ENCODE data around the gene NSG2. TPM values are rescaled to one million over a fixed set of nuclear protein-coding genes. Genes with fewer than 3 reads are reported as not detected.

The NSG2 gene
- total RNA-seq, 1 donor from 2014 or later, result not detected

GRCh38 chr5:174053905-174054304 is 8.4 kb downstream of the NSG2 start:
- Histone ChIP-seq H3K27ac (no peak overlapping the region), H3K36me3 (no peaks in the 10 kb centered on the region), H3K27me3 (no peaks in the 10 kb centered on the region), H3K4me3 (no peak overlapping the region), H3K9me3 (no peaks in the 10 kb centered on the region), H3K4me1 (no peaks in the 10 kb centered on the region)
- TF ChIP-seq, protein P1, sequence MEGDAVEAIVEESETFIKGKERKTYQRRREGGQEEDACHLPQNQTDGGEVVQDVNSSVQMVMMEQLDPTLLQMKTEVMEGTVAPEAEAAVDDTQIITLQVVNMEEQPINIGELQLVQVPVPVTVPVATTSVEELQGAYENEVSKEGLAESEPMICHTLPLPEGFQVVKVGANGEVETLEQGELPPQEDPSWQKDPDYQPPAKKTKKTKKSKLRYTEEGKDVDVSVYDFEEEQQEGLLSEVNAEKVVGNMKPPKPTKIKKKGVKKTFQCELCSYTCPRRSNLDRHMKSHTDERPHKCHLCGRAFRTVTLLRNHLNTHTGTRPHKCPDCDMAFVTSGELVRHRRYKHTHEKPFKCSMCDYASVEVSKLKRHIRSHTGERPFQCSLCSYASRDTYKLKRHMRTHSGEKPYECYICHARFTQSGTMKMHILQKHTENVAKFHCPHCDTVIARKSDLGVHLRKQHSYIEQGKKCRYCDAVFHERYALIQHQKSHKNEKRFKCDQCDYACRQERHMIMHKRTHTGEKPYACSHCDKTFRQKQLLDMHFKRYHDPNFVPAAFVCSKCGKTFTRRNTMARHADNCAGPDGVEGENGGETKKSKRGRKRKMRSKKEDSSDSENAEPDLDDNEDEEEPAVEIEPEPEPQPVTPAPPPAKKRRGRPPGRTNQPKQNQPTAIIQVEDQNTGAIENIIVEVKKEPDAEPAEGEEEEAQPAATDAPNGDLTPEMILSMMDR (IDR thresholded peaks at IDR 0.05), result no peak
- intact Hi-C loops (cut with DNase I), result no loop called here
- no peak for DNase-seq (ENCODE audit: low spot score in 2 of 2)

DNA sequence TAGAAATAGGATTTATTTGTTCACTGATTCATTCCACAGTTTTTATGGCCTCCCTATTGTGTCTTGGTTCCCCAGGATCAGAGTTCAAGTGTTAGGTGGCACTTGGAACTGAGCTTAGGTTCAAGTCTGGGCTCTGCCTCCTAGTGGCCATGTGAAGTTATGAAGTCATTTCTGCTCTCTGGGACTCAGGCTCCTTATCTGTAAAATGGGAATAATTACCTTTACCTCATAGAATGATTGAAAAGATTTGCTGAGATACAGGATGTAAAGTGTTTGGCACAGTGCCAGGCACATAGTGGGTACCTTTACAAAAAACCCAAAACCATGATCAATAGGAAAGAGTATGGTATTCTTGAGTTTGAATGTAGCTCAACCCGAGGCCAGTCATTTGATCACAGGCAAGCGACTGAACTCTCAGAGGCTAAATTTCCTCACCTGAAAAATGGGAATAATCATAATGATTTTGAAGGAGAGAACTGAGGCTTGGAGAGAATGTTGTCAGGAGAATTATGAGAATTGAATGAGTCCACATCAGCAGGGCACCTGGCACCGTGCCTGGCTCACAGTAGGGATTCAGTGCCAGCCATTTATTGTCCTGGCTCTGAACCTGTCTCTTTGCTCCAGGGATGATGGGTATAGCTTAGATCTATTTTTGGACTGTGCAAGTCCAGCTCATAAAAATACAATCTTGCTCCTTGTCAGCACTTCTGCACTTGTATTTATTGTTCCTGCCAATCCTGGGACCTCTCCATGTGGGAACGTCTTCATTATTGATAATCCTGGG is 10.8 kb downstream of the NSG2 start:
- TF ChIP-seq, protein P1 (IDR thresholded peaks at IDR 0.05), result no peak
- Histone ChIP-seq H3K4me3 (no peak overlapping the region), H3K4me1 (no peaks in the 10 kb centered on the region), H3K27ac (no peak overlapping the region), H3K9me3 (no peaks in the 10 kb centered on the region), H3K36me3 (no peaks in the 10 kb centered on the region), H3K27me3 (no peaks in the 10 kb centered on the region)
- intact Hi-C loops (cut with DNase I), result no loop called here
- no peak for DNase-seq (ENCODE audit: low spot score in 2 of 2)

DNA sequence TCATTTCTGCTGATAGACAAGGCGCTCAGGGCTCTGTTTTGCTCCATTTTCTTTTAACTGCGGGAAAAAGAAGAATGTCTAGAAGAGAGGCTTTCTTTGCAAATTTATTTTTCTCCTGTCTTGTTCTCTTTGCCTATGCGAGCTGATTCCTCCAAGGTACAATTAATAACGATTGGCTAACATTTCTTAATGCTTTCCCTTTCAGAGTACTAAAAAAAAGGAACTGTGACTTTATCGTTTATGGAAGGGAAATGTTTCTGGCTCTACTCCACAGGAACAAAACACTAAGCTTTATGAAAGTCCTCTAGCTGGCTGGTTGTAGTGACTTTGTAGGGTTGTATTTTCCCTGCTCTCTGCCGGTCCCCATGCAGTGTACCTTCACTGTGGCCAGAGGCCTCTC is 11.7 kb downstream of the NSG2 start:
- Histone ChIP-seq H3K4me1 (no peaks in the 10 kb centered on the region), H3K9me3 (no peaks in the 10 kb centered on the region), H3K4me3 (no peak overlapping the region), H3K27ac (no peak overlapping the region), H3K36me3 (no peaks in the 10 kb centered on the region), H3K27me3 (no peaks in the 10 kb centered on the region)
- TF ChIP-seq, protein P1 (IDR thresholded peaks at IDR 0.05), result no peak
- no peak for DNase-seq (ENCODE audit: low spot score in 2 of 2)
- intact Hi-C loops (cut with DNase I), result no loop called here

GRCh38 chr5:174058433-174059122 is 13.1 kb downstream of the NSG2 start:
- Histone ChIP-seq H3K9me3 (no peaks in the 10 kb centered on the region), H3K4me1 (no peaks in the 10 kb centered on the region), H3K36me3 (no peaks in the 10 kb centered on the region), H3K27ac (no peak overlapping the region), H3K27me3 (no peaks in the 10 kb centered on the region), H3K4me3 (no peak overlapping the region)
- intact Hi-C loops (cut with DNase I), result no loop called here
- TF ChIP-seq, protein P1 (IDR thresholded peaks at IDR 0.05), result no peak
- no peak for DNase-seq (ENCODE audit: low spot score in 2 of 2)

GRCh38 chr5:174059247-174059646 is 13.7 kb downstream of the NSG2 start:
- H3K9me3 ChIP-seq, result no peaks in the 10 kb centered on the region
- no peak overlapping the region for H3K27ac ChIP-seq
- TF ChIP-seq, protein P1 (IDR thresholded peaks at IDR 0.05), result no peak
- H3K4me1 ChIP-seq, result no peaks in the 10 kb centered on the region
- intact Hi-C loops (cut with DNase I), result no loop called here
- H3K27me3 ChIP-seq, result no peaks in the 10 kb centered on the region
- no peak overlapping the region for H3K4me3 ChIP-seq
- no peak for DNase-seq (ENCODE audit: low spot score in 2 of 2)
- H3K36me3 ChIP-seq, result no peaks in the 10 kb centered on the region
